Activated CD4-positive, alpha-beta T cell treated with anti-CD3 and anti-CD28 coated beads for 36 hours (primary cell): ENCODE measurements around the gene P2RX4. TPM values are rescaled to one million over a fixed set of nuclear protein-coding genes. Genes with fewer than 3 reads are reported as not detected.
A peak's percentile ranks its signal among the peaks of the same experiment; 100 is the strongest.

Source experiments
- ATAC-seq: fragments of 200-7000 bp; cut with Tn5 transposase; one replicate; pipeline ENCODE4 v1.10.0; 2021; ENCODE audit warnings: mild to moderate bottlenecking, moderate library complexity
- CTCF ChIA-PET: fragments of 350-600 bp; sonication (Branson Sonifier 250); formaldehyde crosslinking; loops from one replicate; lab custom pipeline; 2021; ENCODE audit warnings: antibody characterized with exemption; lab: Charles Lee
- POLR2A ChIA-PET: fragments of 350-600 bp; sonication (Branson Sonifier 250); formaldehyde crosslinking; loops from one replicate; lab custom pipeline; 2021; ENCODE audit warnings: antibody characterized with exemption, inconsistent platforms; lab: Charles Lee
- DNase-seq: peaks from one replicate; pipeline ENCODE4 v3.0.0-alpha.2; 2020
- H3K27ac Mint-ChIP-seq: one replicate; pipeline ENCODE4 v1.8.0; 2021; ENCODE audit warnings: mixed read lengths
- H3K27me3 Mint-ChIP-seq: one replicate; pipeline ENCODE4 v1.8.0; 2021; ENCODE audit warnings: mixed read lengths
- H3K36me3 Mint-ChIP-seq: one replicate; pipeline ENCODE4 v1.8.0; 2021; ENCODE audit warnings: low read depth, mixed read lengths
- H3K4me1 Mint-ChIP-seq: one replicate; pipeline ENCODE4 v1.8.0; 2021; ENCODE audit warnings: mixed read lengths
- H3K4me3 Mint-ChIP-seq: one replicate; pipeline ENCODE4 v1.8.0; 2021; ENCODE audit warnings: mild to moderate bottlenecking, moderate library complexity, mixed read lengths
- H3K9me3 Mint-ChIP-seq: one replicate; pipeline ENCODE4 v1.8.0; 2021; ENCODE audit warnings: low read depth, mixed read lengths
- intact Hi-C, 2 experiments: fragments of 100-400 bp; cut with DNase I in 1 of 2; cut with micrococcal nuclease in 1 of 2; formaldehyde crosslinking; loops; one replicate each; pipeline versions ENCODE4 v1.14.2 to v1.15.1; 2022 to 2024; cut with DNase I, micrococcal nuclease
- total RNA-seq, 2 experiments: library from RNA; stranded (reverse); gene quantifications; one replicate each; pipeline ENCODE4 v1.2.3, GENCODE V29; 2021

The P2RX4 gene
- total RNA-seq, 2 experiments from 2014 or later, result 21.2 to 21.6 TPM

DNA sequence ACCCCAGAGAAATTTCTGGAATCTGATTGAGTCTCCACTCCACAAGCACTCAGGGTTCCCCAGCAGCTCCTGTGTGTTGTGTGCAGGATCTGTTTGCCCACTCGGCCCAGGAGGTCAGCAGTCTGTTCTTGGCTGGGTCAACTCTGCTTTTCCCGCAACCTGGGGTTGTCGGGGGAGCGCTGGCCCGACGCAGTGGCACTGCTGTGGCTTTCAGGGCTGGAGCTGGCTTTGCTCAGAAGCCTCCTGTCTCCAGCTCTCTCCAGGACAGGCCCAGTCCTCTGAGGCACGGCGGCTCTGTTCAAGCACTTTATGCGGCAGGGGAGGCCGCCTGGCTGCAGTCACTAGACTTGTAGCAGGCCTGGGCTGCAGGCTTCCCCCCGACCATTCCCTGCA lies 23.7 kb downstream of the P2RX4 start:
- Mint-ChIP-seq H3K9me3 (no peaks in the 10 kb centered on the region), H3K4me3 (no peak overlapping the region), H3K27me3 (no peaks in the 10 kb centered on the region), H3K4me1 (peaks cover 7% of the 10 kb centered on the region), H3K27ac (no peak overlapping the region), H3K36me3 (peaks cover 23% of the 10 kb centered on the region)
- DNase-seq (no peak), ATAC-seq (no peak)
- intact Hi-C loops, result no loop called here
- ChIA-PET CTCF (no interaction called here), POLR2A (no interaction called here)

DNA sequence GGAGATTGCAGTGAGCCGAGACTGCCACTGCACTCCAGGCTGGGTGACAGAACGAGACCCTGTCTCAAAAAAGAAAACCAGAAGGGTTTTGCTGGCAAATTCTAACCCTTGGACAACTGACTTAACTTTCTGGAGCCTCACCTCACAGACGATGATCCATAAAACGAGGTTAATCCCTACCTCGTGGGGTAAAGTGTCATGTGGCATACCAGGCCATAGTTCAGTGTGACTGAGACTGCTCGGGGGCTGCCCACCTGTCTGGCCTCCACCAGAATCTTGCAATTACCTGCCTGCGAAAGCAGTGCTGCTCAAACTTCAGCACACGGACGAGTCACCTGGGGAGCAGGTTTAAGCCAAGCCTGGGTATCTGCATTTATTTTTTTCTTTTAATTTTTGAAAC lies 26.8 kb downstream of the P2RX4 start:
- POLR2A ChIA-PET, result no interaction called here
- H3K36me3 Mint-ChIP-seq, result peaks cover 28% of the 10 kb centered on the region

DNA sequence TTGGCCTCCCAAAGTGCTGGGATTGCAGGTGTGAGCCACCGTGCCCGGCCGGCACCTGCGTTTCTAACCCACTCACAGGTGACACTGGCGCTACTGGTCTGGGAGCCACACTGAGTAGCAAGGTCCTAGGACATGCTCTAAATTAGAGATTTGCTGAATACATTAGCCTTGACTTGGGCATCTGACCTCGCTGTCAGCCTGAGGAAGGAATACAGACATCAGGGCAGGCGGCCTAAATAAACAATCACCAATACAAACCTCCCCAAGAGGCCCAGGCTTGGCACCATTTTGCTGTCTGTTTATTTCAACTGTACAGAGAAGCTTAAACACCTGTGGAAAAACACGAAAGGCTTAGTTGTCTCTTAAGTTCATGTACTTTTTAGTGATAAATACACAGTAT lies 27.5 kb downstream of the P2RX4 start:
- no peak overlapping the region for H3K27ac Mint-ChIP-seq
- no peaks in the 10 kb centered on the region for H3K27me3 Mint-ChIP-seq
- DNase-seq (no peak), ATAC-seq (no peak)
- no peak overlapping the region for H3K4me3 Mint-ChIP-seq
- H3K9me3 Mint-ChIP-seq, result no peaks in the 10 kb centered on the region
- peaks cover 25% of the 10 kb centered on the region for H3K36me3 Mint-ChIP-seq
- ChIA-PET POLR2A (no interaction called here), CTCF (interaction anchor here (0.5 to 3.8 kb wide), 4 partner anchors 7 to 254 kb away, joined by 3 to 32 read pairs (median 5); no protein-coding TSS in a partner anchor)
- intact Hi-C loops, result no loop called here
- peaks cover 33% of the 10 kb centered on the region for H3K4me1 Mint-ChIP-seq

More for the DNA sequence above, 26.8 kb downstream of the P2RX4 start:
- Mint-ChIP-seq H3K9me3 (no peaks in the 10 kb centered on the region), H3K4me3 (no peak overlapping the region), H3K27ac (no peak overlapping the region), H3K27me3 (no peaks in the 10 kb centered on the region), H3K4me1 (peaks cover 31% of the 10 kb centered on the region)
- ATAC-seq, result no peak
- CTCF ChIA-PET, result no interaction called here
- no peak for DNase-seq
- intact Hi-C loops, result no loop called here

DNA sequence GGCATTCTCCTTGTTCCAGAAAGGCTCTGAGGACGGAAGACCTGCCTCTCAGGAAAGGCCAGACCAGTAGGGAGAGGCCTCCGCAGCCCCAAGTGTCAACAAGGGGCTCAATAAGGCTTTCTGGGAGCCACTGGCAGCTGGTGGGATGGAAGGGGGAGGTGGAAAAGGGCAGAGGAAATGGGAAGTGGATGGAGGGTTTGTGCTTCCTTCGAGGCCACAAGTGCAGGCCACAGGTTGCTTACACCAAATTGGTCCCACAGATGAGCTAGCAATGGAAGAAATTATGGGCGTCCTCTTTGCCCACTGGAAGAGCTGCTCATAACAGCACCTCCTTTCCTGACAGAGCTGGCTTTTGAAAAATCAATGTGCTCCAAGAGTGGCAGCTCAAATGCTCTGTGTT lies 28.2 kb downstream of the P2RX4 start:
- no peaks in the 10 kb centered on the region for H3K9me3 Mint-ChIP-seq
- no peak for ATAC-seq
- ChIA-PET POLR2A (interaction anchor here (0.6 kb wide), 1 partner anchor 657 kb away, joined by 3 read pairs; the partner anchor contains the start of gene POP5), CTCF (interaction anchor here (0.7 to 3.8 kb wide), 5 partner anchors 8 to 556 kb away, joined by 3 to 32 read pairs (median 5); no protein-coding TSS in a partner anchor)
- peaks cover 33% of the 10 kb centered on the region for H3K4me1 Mint-ChIP-seq
- H3K27ac Mint-ChIP-seq, result no peak overlapping the region
- no peak overlapping the region for H3K4me3 Mint-ChIP-seq
- no peaks in the 10 kb centered on the region for H3K27me3 Mint-ChIP-seq
- H3K36me3 Mint-ChIP-seq, result peaks cover 25% of the 10 kb centered on the region
- intact Hi-C loops, result no loop called here
- no peak for DNase-seq

DNA sequence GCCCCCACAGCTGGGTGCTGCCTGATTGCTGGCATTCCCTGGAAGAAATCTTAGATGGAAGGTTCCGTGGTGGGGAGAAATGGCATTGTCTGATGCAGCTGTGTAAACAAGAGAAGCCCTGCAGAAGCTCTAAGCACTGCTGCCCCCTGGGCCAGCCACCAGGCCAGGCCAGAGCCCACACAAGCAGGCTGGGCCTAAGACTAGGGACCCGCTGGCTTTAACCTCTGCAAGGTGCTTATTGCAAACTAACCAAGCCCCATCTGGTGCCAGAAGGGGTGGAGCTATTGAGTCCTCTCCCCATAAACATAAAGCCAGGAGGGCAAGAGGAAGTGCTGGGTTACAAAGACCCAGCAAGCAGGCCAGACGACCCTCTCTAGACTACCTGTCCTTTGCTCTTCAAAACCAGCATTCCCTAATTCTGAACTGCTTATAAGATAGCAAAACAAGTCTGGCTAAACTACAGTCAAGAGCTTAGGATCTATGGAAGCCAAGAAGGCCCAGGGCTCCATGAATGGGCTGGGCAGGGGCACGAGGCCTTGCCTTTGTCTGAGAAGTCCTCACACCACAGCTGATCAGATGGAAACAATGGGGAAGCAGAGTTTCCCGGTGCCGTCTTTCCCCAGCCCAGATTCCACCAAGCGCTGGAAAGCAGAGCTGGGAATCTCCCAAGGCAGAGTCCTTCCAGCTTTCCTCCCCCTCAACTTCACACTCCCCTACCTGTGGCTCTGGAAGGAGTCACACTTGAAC lies 28.8 kb downstream of the P2RX4 start:
- POLR2A ChIA-PET, result interaction anchor here (0.6 kb wide), 1 partner anchor 658 kb away, joined by 3 read pairs; the partner anchor contains the start of gene POP5
- H3K27ac Mint-ChIP-seq, result peak overlapping the region; percentile 67
- H3K9me3 Mint-ChIP-seq, result no peaks in the 10 kb centered on the region
- H3K36me3 Mint-ChIP-seq, result peaks cover 31% of the 10 kb centered on the region
- CTCF ChIA-PET, result interaction anchor here (1.0 to 3.8 kb wide), 4 partner anchors 9 to 556 kb away, joined by 4 to 32 read pairs (median 6); no protein-coding TSS in a partner anchor
- intact Hi-C loops, result no loop called here
- ATAC-seq (no peak), DNase-seq (no peak)
- H3K4me1 Mint-ChIP-seq, result peaks cover 38% of the 10 kb centered on the region
- no peak overlapping the region for H3K4me3 Mint-ChIP-seq
- H3K27me3 Mint-ChIP-seq, result no peaks in the 10 kb centered on the region

DNA sequence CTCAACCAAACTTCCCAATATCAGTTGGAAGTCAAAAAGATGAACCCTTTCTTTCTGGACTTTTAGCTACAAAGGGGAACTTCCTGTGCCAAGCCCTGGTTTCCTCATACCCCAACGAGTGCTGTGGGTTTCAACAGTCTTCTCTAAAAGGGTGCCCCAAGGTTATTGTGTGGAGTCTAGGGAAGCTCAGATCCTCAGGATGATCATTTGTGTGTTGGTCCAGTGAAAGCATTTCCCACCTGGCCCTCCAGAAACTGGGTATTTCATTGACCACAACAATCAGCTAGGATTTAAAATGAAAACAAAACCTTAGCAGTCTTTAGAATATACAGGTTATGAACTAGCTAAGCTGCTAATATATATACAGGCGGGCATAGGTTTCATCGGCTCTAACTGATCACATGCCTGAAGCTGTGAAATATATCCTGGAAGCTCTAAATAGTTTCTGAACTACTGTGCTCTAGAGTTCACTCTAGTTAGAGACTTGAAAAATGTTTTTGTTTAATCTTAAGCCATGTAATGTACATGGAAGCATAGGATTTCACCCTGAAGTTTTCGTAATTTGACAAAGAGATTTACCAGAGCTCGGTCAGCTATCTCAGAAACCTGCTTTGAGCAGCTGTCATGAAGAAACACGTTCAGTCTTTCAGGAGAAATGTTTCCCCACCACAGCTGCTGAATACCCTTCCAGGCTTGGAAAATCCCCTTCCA lies 29.6 kb downstream of the P2RX4 start:
- no peaks in the 10 kb centered on the region for H3K9me3 Mint-ChIP-seq
- CTCF ChIA-PET, result interaction anchor here (0.6 to 3.8 kb wide), 5 partner anchors 9 to 180 kb away, joined by 3 to 32 read pairs (median 4); no protein-coding TSS in a partner anchor
- POLR2A ChIA-PET, result interaction anchor here (0.5 to 0.6 kb wide), 2 partner anchors 110 to 987 kb away, joined by 3 to 7 read pairs; no protein-coding TSS in a partner anchor
- no peak for ATAC-seq
- peaks cover 38% of the 10 kb centered on the region for H3K4me1 Mint-ChIP-seq
- no peaks in the 10 kb centered on the region for H3K27me3 Mint-ChIP-seq
- H3K27ac Mint-ChIP-seq, result peak overlapping the region; percentile 67
- peaks cover 29% of the 10 kb centered on the region for H3K36me3 Mint-ChIP-seq
- no peak for DNase-seq
- no peak overlapping the region for H3K4me3 Mint-ChIP-seq
- intact Hi-C loops, result no loop called here

DNA sequence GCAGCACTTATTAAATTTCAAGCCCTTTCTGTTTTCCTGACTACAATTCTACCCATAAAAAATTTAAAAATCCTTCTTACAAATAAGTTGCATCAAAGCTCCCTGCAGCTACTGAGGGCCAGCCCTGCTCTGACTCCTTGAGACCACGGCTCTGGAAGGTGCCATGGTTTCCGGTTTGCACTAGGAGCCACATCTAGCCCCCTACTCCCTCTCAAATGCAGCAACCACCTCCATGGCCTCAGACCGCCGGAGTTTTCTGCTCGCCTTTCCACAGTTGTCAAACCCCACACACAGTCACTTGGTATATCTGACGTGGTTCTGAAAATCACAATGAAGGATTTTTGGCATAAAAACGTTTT lies 30.1 kb downstream of the P2RX4 start:
- Mint-ChIP-seq H3K36me3 (peaks cover 26% of the 10 kb centered on the region), H3K9me3 (no peaks in the 10 kb centered on the region), H3K4me3 (peak overlapping the region; percentile 34), H3K27me3 (no peaks in the 10 kb centered on the region), H3K27ac (peak overlapping the region; percentile 68), H3K4me1 (peaks cover 38% of the 10 kb centered on the region)
- intact Hi-C loops, result no loop called here
- DNase-seq (no peak), ATAC-seq (peak; percentile 4)
- ChIA-PET CTCF (interaction anchor here (0.6 to 3.8 kb wide), 5 partner anchors 10 to 180 kb away, joined by 3 to 32 read pairs (median 4); no protein-coding TSS in a partner anchor), POLR2A (interaction anchor here (0.5 kb wide), 1 partner anchor 111 kb away, joined by 7 read pairs; no protein-coding TSS in a partner anchor)

DNA sequence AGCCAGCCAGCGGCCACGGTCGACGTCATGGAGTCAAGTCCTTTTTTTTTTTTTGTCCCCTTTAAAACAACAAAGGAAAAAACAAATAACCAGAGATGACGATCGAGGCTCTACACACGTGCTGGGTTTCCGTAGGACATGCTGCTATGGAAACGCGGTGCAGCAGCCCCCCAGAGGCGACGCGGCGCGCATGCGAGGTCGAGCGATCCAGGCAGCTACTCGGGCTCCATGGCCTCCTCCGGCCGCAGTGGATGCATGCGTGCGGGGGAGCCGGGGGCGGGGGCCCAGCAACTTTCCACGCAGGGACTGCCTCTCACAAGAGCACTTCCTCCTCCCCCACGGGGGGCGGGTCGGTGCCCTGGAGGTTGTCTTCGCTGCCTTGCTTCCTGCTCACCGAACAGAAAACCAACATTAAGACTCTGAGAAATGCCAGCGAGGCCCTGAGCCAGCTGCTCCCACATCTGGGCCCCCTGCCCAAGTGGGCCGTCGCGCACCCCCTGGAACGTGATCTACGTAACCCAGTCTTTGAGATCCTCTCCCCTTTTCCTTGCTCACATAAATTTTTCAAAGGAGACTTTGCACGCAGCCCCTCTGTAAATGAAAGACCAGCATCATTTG lies 30.7 kb downstream of the P2RX4 start:
- H3K4me1 Mint-ChIP-seq, result peaks cover 38% of the 10 kb centered on the region
- no peaks in the 10 kb centered on the region for H3K9me3 Mint-ChIP-seq
- H3K27ac Mint-ChIP-seq, result peak overlapping the region; percentile 84
- CTCF ChIA-PET, result interaction anchor here (0.6 to 3.8 kb wide), 4 partner anchors 11 to 72 kb away, joined by 3 to 32 read pairs (median 6); no protein-coding TSS in a partner anchor
- H3K4me3 Mint-ChIP-seq, result peak overlapping the region; percentile 48
- H3K36me3 Mint-ChIP-seq, result peaks cover 26% of the 10 kb centered on the region
- H3K27me3 Mint-ChIP-seq, result no peaks in the 10 kb centered on the region
- ATAC-seq (peak; percentile 83), DNase-seq (peak; percentile 86)
- intact Hi-C loops, result no loop called here
- POLR2A ChIA-PET, result no interaction called here

DNA sequence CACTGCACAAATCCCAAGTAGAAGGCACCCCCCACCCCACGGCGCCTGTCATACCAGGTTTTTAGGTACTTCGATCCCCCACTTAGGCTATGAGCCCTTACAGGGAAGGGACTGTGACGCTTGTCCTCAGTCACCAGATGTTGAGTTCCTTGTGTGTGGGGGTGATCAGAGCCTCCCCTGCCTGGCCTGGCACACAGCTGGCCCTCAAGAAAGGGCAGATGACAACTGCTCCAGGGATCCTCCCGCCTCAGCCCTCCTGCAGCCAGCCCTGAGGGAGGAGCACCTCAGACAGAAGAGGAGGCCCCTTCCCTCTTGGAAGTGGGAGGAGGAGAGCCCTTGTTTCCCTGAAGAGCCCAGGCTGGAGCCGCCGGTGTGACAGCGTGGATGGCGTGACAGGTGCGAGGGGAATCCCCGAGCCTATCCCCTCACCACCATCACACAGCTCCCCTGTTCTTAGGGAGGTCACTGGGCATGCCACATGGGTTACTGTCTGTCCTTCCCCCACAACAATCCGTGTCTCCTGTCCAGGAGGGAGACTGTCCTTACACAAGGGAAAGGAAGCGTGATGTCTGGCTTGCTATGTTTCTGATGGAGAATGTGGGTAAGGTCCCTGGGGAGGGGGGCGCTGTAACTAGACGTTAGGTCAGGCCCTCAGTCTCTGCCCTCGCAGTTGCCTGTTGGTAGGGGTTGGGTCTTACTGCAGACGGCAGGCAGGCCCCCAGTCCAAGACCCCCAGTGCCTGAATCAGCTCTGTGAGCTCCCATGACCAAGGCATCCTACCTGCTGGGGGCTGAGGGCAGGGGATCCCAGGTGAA lies 31.4 kb downstream of the P2RX4 start:
- peak overlapping the region; percentile 48 for H3K4me3 Mint-ChIP-seq
- H3K27ac Mint-ChIP-seq, result peak overlapping the region; percentile 84
- H3K27me3 Mint-ChIP-seq, result no peaks in the 10 kb centered on the region
- ATAC-seq (peak; percentile 21), DNase-seq (no peak)
- H3K4me1 Mint-ChIP-seq, result peaks cover 38% of the 10 kb centered on the region
- POLR2A ChIA-PET, result no interaction called here
- peaks cover 22% of the 10 kb centered on the region for H3K36me3 Mint-ChIP-seq
- intact Hi-C loops, result no loop called here
- CTCF ChIA-PET, result interaction anchor here (3.8 kb wide), 1 partner anchor 11 kb away, joined by 32 read pairs; no protein-coding TSS in a partner anchor
- H3K9me3 Mint-ChIP-seq, result no peaks in the 10 kb centered on the region

DNA sequence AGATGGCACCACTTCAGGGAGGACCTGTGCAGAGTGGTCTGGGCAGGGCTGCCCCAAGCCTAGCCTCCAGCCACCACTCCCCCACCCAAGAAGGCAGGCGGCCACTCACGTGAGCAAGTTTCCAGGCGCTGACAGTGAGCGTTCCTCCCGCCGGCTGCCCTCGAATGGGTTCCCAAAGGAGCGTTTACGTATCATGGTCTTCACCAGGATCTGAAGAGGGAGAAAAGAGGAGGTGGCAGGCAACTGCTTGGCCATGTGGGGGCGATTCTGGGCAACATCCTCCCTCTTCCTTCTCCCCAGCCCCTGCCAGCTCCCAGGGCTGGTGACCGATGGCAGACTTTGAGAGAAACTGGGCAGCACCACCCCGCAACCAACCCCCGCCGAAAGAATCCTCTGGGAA lies 35.1 kb downstream of the P2RX4 start:
- intact Hi-C loops, result no loop called here
- DNase-seq (no peak), ATAC-seq (no peak)
- peaks cover 25% of the 10 kb centered on the region for H3K4me1 Mint-ChIP-seq
- no peaks in the 10 kb centered on the region for H3K27me3 Mint-ChIP-seq
- H3K27ac Mint-ChIP-seq, result no peak overlapping the region
- ChIA-PET POLR2A (no interaction called here), CTCF (interaction anchor here (0.6 kb wide), 1 partner anchor 45 kb away, joined by 3 read pairs; no protein-coding TSS in a partner anchor)
- H3K9me3 Mint-ChIP-seq, result no peaks in the 10 kb centered on the region
- peaks cover 32% of the 10 kb centered on the region for H3K36me3 Mint-ChIP-seq
- no peak overlapping the region for H3K4me3 Mint-ChIP-seq
